ENCODE measurements around the gene TNFRSF25.

The TNFRSF25 gene

DNA sequence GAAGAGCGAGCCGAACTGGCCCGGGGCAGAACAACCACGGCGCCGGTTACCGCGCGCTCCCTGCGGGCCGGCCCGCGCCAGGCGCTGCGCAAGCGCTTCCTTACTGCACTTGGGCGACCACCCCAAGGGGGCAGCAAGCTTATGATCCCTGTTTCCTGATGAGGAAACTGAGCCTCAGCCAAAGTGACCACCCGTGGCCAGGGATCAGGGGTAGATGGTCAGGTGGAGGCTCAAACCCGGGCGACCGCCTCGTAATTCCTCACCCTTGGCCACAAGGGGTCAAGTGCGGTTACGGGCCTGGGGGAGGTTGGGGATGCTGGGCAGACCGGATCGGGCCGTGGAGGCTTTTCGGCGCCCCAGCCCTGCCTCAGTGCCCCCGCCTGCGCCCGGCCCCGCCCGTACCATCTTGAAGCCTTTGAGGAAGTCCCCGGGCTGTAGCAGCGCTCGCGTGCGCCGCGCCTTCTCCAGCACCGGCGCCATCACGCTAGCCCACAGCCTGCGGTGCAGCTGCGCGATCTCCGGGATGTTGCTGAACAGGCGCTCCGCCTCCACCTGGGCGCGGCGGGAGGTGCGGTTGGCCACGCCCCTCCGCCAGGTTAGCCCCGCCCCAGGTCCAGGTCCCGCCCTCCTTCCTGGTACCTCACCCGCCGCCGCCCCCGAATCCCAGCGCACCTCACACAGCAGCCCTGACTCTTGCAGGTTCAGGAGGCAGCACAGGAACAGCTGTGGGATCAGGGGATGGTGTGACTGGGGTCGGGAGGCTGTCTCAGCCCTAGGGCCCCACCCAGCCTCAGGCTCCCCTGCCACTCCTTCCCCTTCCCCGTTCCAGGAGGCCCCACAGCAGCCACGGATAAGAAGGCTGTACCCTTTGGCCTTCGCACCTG, 5.4 kb upstream of the TNFRSF25 start:
- Histone ChIP-seq H3K9ac (ENCODE audit: low read length) (no peak overlapping the region), H3K4me1 (ENCODE audit: control insufficient read depth, low read depth, low read length) (no peaks in the 10 kb centered on the region), H3K27me3 (ENCODE audit: control insufficient read depth, insufficient read depth, low read length) (no peaks in the 10 kb centered on the region), H3K27ac (ENCODE audit: low read length) (no peak overlapping the region), H3K9me3 (ENCODE audit: control insufficient read depth, low read depth, low read length) (no peaks in the 10 kb centered on the region), H3K36me3 (ENCODE audit: control insufficient read depth, low read depth, low read length) (peaks cover 24% of the 10 kb centered on the region), H3K4me3 (ENCODE audit: low read length) (no peak overlapping the region)

DNA sequence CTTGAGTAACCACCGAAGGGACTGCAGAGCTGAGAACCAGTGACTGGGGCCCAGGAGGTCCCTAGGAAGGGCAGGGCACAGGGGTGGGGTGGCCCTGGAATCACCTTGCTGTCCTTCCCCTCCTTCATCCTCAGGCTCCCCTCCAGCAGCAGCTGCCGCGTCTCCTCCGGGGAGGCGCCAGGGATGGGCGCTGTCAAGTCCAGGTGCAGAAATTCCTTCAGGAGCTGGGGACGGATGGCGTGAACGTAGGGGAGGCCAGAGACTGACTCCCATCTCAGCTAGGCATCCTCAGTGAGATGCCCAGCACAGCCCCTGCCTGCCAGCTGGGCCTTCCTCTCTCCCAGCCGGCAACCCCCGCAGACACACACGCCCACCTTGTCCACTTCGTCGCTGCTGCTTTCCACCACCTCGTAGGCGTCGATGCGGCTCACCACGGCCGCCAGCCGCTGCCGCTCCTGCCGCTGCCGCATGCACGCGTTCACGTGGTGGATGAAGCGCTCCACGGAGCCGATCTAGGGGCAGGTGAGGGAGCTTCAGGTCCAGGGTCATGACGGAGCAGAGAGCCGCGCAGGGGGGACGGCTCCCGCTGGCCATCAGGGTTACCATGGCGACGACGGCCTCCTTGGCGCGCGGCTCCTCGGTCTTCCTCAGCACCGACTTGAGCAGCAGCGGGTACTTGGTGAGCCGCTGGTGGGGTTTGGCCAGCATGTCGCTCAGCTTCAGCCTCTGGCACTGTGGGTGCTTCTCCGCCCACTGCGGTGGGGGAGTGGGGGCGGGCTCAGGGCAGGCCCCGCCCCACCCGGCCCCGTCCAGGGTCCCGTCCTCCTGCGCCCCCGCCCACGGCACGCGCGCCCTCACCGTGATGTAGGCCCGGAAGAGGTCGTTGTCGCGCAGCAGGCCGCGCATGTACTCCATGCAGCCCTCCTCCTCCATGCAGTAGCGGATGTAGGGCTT, 4.4 kb upstream of the TNFRSF25 start:
- H3K27ac ChIP-seq (ENCODE audit: low read length): no peak overlapping the region
- no peaks in the 10 kb centered on the region for H3K9me3 ChIP-seq (ENCODE audit: control insufficient read depth, low read depth, low read length)
- no peaks in the 10 kb centered on the region for H3K27me3 ChIP-seq (ENCODE audit: control insufficient read depth, insufficient read depth, low read length)
- H3K9ac ChIP-seq (ENCODE audit: low read length): no peak overlapping the region
- H3K4me1 ChIP-seq (ENCODE audit: control insufficient read depth, low read depth, low read length): no peaks in the 10 kb centered on the region
- peaks cover 24% of the 10 kb centered on the region for H3K36me3 ChIP-seq (ENCODE audit: control insufficient read depth, low read depth, low read length)
- H3K4me3 ChIP-seq (ENCODE audit: low read length): no peak overlapping the region

DNA sequence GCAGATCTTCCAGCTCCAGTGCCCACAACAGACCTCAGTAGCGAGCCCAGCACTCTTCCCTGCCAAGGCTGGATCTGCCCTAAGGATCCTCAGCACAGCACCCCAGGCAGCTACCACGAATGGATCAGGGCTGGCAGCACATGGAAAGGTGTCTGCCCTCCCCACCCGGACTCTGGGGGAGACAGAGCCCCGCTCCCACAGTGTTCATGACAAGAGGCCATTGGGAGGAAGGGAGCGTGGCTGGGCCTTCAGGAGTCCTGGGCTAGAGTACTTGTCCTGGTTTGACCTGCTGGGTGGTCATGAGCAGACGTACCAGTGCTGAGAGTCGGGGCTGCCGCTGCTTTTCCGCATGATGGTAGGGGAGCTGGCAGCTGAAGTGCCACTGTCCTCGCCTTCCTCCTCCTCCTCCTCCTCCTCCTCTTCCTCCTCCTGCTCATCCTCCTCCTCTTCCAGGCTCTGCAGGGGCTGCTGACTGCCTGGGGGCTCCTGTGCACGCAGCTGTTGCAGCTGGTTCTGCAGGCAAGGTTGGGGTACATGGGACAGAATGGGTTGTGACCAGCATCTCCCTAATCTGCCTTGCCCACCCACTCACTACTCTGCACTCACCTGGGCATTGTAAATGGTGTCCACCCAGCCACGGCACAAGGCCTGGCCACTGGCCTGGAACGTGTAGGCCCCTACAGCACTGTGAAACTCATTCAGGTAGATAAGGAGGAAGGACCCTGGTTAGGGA, 2.9 kb upstream of the TNFRSF25 start:
- Histone ChIP-seq H3K4me1 (ENCODE audit: control insufficient read depth, low read depth, low read length) (no peaks in the 10 kb centered on the region), H3K36me3 (ENCODE audit: control insufficient read depth, low read depth, low read length) (peaks cover 24% of the 10 kb centered on the region), H3K27ac (ENCODE audit: low read length) (no peak overlapping the region), H3K9me3 (ENCODE audit: control insufficient read depth, low read depth, low read length) (no peaks in the 10 kb centered on the region), H3K4me3 (ENCODE audit: low read length) (no peak overlapping the region), H3K27me3 (ENCODE audit: control insufficient read depth, insufficient read depth, low read length) (no peaks in the 10 kb centered on the region), H3K9ac (ENCODE audit: low read length) (no peak overlapping the region)

DNA sequence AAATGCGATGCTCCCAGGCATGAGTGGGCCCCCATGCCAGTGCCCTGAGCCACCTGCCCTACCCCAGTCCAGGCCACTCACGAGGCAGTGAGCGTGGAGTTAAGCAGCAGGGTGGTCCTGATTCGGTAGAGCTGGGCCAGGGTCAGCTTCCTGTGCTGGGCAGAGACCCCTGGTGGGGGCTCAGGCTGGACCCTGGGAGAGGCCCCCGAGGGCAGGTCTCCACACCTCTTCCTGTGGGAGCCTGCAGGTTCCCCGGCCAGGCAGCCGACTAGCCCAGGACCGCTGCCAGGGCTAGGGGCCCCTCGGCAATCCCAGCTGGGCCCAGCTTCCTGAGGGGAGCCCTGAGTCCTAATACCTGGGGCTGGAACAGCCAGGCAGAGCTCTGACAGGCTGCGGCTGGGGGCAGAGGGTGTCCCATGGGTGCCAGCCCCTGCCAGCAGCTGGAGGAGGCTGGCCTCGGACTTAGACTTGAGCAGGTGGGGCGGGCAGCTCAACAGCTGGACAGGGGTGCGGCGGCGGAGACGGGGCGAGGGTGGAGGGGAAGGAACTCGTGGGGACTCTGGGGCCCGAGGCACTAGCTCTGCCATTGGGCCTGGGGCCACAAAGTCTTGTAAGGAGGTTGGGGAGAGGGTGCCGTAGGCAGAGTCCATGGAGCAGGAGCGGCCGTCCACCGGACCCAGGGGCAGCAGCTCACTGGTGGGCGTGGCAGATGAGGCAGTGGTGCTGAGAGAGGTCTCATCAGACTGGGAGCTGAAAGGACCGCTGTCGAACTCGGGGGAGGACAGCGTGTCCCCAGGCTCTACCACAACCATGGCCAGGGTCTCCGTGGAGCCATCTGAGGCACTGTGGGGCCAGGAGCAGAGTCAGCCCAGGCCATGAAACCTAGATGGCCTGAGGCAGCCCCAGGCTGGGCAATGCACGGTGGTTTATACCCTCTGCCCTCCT, 2.0 kb upstream of the TNFRSF25 start:
- no peaks in the 10 kb centered on the region for H3K27me3 ChIP-seq (ENCODE audit: control insufficient read depth, insufficient read depth, low read length)
- H3K9ac ChIP-seq (ENCODE audit: low read length): no peak overlapping the region
- peaks cover 24% of the 10 kb centered on the region for H3K36me3 ChIP-seq (ENCODE audit: control insufficient read depth, low read depth, low read length)
- H3K27ac ChIP-seq (ENCODE audit: low read length): no peak overlapping the region
- no peaks in the 10 kb centered on the region for H3K9me3 ChIP-seq (ENCODE audit: control insufficient read depth, low read depth, low read length)
- H3K4me3 ChIP-seq (ENCODE audit: low read length): no peak overlapping the region
- no peaks in the 10 kb centered on the region for H3K4me1 ChIP-seq (ENCODE audit: control insufficient read depth, low read depth, low read length)

DNA sequence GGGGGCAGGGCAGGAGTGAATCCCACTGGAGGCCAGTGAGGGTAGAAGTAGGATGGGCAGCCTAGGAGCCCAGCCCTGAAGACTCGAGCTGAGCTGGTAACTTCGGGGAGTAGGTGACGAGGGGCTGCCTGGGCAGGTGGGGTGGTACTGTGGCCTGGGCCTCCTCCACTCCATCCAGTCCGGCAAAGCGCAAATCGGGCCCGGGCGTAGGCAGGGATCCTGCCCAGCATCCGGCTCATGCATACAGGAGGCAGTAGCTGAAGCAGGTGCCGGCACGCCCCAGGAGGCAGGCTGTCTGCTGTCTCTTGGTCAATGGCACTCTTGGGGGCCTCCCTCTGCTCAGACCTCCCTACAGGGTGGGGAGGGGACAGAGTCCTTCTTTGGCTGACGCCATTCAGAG, 1.3 kb upstream of the TNFRSF25 start:
- no peak overlapping the region for H3K27ac ChIP-seq (ENCODE audit: low read length)
- no peaks in the 10 kb centered on the region for H3K9me3 ChIP-seq (ENCODE audit: control insufficient read depth, low read depth, low read length)
- no peak overlapping the region for H3K9ac ChIP-seq (ENCODE audit: low read length)
- no peak overlapping the region for H3K4me3 ChIP-seq (ENCODE audit: low read length)
- H3K27me3 ChIP-seq (ENCODE audit: control insufficient read depth, insufficient read depth, low read length): no peaks in the 10 kb centered on the region
- peaks cover 19% of the 10 kb centered on the region for H3K36me3 ChIP-seq (ENCODE audit: control insufficient read depth, low read depth, low read length)
- no peaks in the 10 kb centered on the region for H3K4me1 ChIP-seq (ENCODE audit: control insufficient read depth, low read depth, low read length)

DNA sequence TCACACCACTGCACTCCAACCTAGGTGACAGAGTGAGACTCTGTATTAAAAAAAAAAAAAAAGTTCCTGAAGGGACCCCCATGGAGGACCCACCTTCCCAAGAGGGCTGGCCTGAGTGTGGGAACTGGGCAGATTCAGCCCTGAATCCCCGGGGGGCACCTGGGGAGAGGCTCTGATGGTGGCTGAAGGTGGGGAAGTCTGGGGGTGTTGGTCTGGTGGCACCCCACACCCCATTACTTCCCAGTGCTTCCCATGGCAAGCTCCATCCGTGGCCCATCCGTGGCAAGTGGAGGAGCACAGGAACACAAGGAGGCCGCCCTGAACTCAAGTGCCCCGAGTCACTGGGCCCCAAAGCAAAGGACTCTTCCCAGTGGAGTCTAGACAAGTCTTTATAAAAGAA, 778 bp upstream of the TNFRSF25 start:
- H3K27me3 ChIP-seq (ENCODE audit: control insufficient read depth, insufficient read depth, low read length): no peaks in the 10 kb centered on the region
- peaks cover 19% of the 10 kb centered on the region for H3K36me3 ChIP-seq (ENCODE audit: control insufficient read depth, low read depth, low read length)
- no peak overlapping the region for H3K9ac ChIP-seq (ENCODE audit: low read length)
- H3K27ac ChIP-seq (ENCODE audit: low read length): no peak overlapping the region
- no peaks in the 10 kb centered on the region for H3K9me3 ChIP-seq (ENCODE audit: control insufficient read depth, low read depth, low read length)
- no peak overlapping the region for H3K4me3 ChIP-seq (ENCODE audit: low read length)
- H3K4me1 ChIP-seq (ENCODE audit: control insufficient read depth, low read depth, low read length): no peaks in the 10 kb centered on the region

DNA sequence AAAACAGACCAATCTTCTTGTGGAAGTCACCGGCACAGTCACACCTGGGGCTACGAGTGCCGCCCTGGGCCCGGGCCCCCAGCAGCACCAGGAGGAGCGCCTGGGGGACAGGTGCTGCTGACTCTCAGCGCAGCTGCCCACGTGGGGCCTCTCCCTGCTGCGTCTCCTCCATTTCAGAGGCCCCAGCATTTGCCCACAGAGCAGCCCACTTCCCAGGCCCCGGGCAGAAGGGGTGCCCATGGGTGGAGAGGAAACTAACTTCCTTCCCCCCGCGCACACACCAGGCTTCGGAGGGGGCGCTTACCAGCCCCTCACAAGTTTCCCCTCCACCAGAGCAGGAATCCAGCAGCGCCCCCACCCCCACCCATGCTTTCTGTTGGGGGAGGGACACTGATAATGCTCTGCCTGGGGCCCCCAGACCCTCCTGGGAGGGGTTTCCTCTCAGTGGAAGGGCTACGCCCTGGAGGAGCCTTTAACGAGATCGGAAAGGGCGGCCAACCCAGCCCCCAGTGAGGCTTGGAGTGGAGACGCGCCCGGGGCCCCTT, 440 bp downstream of the TNFRSF25 start:
- peaks cover 19% of the 10 kb centered on the region for H3K36me3 ChIP-seq (ENCODE audit: control insufficient read depth, low read depth, low read length)
- no peaks in the 10 kb centered on the region for H3K9me3 ChIP-seq (ENCODE audit: control insufficient read depth, low read depth, low read length)
- H3K4me1 ChIP-seq (ENCODE audit: control insufficient read depth, low read depth, low read length): no peaks in the 10 kb centered on the region
- H3K27ac ChIP-seq (ENCODE audit: low read length): no peak overlapping the region
- H3K4me3 ChIP-seq (ENCODE audit: low read length): peak overlapping the region; percentile 24
- H3K27me3 ChIP-seq (ENCODE audit: control insufficient read depth, insufficient read depth, low read length): no peaks in the 10 kb centered on the region
- H3K9ac ChIP-seq (ENCODE audit: low read length): no peak overlapping the region

DNA sequence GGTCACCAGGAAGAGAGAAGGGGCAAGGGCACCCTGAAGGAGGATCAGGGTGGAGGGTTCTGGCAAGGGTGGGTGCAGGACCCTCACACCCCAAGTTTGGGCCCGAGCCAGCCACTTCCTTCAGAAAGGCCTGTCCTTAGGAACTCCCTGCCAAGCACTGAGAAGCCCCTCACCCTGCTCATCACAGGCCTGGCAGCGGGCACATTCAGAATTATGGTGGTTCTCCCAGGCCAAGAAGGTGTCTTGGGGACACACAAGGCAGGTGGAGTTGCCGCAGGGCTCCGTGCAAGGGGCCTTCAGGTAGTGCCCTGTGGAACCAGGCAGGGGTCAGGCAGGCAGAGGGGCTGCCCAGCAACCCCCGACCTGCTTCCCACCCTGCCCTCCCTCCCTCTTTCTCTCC, 1.1 kb downstream of the TNFRSF25 start:
- Histone ChIP-seq H3K4me1 (ENCODE audit: control insufficient read depth, low read depth, low read length) (no peaks in the 10 kb centered on the region), H3K9ac (ENCODE audit: low read length) (no peak overlapping the region)

DNA sequence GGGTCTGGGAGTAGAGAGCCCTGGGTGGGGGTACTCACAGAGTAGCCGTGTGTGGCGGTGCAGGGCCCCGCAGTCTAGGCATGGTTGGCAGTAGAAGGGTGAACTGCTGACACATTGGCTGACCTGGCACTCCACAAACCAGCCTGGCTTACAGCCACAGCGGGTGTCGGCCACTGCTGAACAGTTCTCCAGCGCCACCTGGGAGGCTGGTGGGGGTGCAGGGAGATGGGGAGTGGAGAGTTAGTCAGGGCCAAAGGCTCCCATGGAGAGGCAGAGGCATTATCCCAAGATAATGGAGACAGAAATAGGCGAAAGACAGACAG, 1.5 kb downstream of the TNFRSF25 start:
- H3K9me3 ChIP-seq (ENCODE audit: control insufficient read depth, low read depth, low read length): no peaks in the 10 kb centered on the region
- H3K4me1 ChIP-seq (ENCODE audit: control insufficient read depth, low read depth, low read length): no peaks in the 10 kb centered on the region
- no peak overlapping the region for H3K4me3 ChIP-seq (ENCODE audit: low read length)
- peaks cover 13% of the 10 kb centered on the region for H3K36me3 ChIP-seq (ENCODE audit: control insufficient read depth, low read depth, low read length)
- H3K27ac ChIP-seq (ENCODE audit: low read length): no peak overlapping the region
- no peak overlapping the region for H3K9ac ChIP-seq (ENCODE audit: low read length)
- H3K27me3 ChIP-seq (ENCODE audit: control insufficient read depth, insufficient read depth, low read length): no peaks in the 10 kb centered on the region

More for the DNA sequence above, 1.1 kb downstream of the TNFRSF25 start:
- H3K4me3 ChIP-seq (ENCODE audit: low read length): no peak overlapping the region
- H3K9me3 ChIP-seq (ENCODE audit: control insufficient read depth, low read depth, low read length): no peaks in the 10 kb centered on the region
- H3K27ac ChIP-seq (ENCODE audit: low read length): no peak overlapping the region
- H3K27me3 ChIP-seq (ENCODE audit: control insufficient read depth, insufficient read depth, low read length): no peaks in the 10 kb centered on the region
- peaks cover 16% of the 10 kb centered on the region for H3K36me3 ChIP-seq (ENCODE audit: control insufficient read depth, low read depth, low read length)

DNA sequence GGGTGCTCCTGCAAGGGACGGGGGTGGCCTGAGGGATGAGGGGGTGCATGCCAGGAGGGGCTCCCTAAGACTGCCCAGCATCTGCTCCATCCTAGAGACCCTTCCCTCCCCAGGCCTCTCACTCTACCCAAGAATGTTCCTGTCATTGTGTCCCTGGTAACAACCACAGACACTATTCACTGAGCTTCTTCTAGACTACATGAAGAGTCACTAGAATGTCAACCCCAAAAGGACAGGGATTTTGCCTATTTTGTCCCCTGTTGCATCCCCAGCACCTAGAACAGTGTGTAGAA, 2.9 kb downstream of the TNFRSF25 start:
- Histone ChIP-seq H3K4me3 (ENCODE audit: low read length) (no peak overlapping the region), H3K9me3 (ENCODE audit: control insufficient read depth, low read depth, low read length) (no peaks in the 10 kb centered on the region), H3K9ac (ENCODE audit: low read length) (no peak overlapping the region), H3K4me1 (ENCODE audit: control insufficient read depth, low read depth, low read length) (no peaks in the 10 kb centered on the region), H3K36me3 (ENCODE audit: control insufficient read depth, low read depth, low read length) (peaks cover under 1% of the 10 kb centered on the region), H3K27me3 (ENCODE audit: control insufficient read depth, insufficient read depth, low read length) (no peaks in the 10 kb centered on the region), H3K27ac (ENCODE audit: low read length) (no peak overlapping the region)
